Left lobe of liver (tissue), 2 donors: ENCODE data around the gene PES1. TPM values are rescaled to one million over a fixed set of nuclear protein-coding genes. Genes with fewer than 3 reads are reported as not detected.
"Not testable (repeated sequence)": the region's sequence is repeated elsewhere in the genome, so short reads cannot be mapped to it uniquely, and the experiment has no call there.

Source experiments
- ATAC-seq: fragments of 200-7000 bp; cut with Tn5 transposase; one replicate; pipeline ENCODE4 v1.9.1; 2020; ENCODE audit warnings: mild to moderate bottlenecking, moderate library complexity
- DNase-seq: peaks from one replicate; pipeline ENCODE4 v3.0.0-alpha.2; 2020; ENCODE audit warnings: low spot score
- total RNA-seq: library from RNA; stranded (reverse); gene quantifications from one replicate; pipeline ENCODE4 v1.2.1, GENCODE V29; 2021
- donor health status: DM: no; HTN: no; CAD: no; lungs with moderate emphysema.
- donor health status: DM: no; HTN: yes; CAD: no.

Gene PES1
- total RNA-seq, 1 donor from 2014 or later: 22.4 TPM

DNA sequence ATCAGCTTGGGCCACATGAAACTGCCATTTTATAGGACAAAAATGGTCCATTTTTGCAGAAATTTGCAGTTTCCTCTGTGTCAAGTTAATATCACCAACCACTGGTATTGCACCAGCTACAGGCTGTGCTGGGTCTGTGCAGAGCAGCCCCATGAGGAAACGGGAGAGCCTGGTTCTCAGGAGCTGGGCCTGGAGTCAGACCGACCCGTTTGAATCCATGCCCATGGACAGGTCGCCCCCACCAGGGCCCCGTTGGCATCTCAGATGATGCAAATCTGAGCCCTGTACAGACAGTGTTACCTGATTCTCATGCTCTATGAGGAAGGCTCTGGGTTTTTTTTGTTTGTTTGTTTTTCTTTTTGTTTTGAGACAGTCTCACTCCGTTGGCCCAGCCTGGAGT, 35.3 kb downstream of the PES1 start:
- ATAC-seq (peak; percentile 65), DNase-seq (no peak)

DNA sequence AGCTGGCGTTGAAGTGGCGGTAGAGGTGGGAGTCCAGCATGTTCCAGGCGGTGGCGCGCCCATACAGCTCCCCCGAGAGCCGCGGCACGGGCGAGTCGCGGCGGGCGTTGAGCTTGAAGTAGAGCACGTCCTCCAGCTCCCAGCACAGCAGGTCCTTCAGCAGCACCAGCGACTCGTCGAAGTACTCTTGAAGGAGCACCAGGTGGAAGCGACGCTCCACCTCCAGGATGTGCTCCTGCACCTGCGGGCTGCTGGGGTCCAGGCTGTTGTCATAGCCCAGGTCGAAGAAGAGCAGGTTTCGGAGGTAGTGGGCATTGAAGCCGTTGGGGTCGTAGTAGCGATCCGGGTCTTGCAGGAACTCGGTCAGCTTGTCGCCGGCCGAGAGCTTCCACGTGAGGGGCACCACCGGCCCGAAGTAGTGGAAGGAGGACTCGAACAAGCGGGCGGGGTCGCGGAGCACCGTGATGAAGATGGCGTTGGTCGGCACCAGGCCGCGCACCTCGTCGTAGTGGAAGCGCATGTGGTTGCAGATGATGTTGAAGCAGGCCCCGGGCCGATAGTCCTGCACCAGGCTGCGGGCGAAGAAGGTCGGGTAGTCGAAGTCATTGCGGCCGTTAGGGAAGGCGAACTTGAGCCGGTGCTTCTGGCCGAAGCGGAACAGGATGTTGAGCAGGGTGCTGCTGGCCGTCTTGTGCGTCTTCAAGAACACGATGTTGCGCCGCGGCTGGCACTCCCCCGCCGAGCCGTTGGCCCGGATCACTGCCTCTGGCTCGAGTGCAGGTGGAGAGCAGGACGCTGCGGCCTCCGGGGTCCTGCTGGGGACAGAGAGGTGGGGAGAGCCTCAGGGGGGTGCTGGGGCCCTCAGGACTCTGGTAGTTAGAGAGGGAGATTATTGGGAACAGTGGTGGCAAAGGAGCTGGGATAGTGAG, 36.2 kb downstream of the PES1 start:
- DNase-seq (no peak), ATAC-seq (no peak)

DNA sequence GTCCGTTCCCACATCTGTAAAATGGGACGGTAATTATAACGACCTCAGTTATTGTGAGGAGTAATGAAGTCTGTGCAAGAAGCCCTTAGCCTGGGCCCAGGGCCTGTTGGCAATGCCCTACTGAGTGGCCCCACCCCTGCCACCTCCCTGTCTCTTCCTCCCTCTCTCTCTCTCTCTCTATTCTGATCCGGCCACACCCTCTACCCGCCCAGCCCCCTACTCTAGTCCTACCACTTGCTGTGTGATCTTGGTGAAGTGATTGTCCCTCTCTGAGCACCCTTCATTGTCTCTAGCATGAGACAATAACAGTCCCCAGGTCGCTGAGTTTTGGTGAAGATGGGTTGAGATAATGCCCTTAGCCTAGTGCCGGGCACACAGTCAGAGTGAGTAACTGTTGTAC, 37.7 kb downstream of the PES1 start:
- ATAC-seq: no peak

GRCh38 chr22:30552719-30553118, 39.0 kb downstream of the PES1 start:
- ATAC-seq (no peak), DNase-seq (no peak)

More for the DNA sequence above, 37.7 kb downstream of the PES1 start:
- DNase-seq: no peak

DNA sequence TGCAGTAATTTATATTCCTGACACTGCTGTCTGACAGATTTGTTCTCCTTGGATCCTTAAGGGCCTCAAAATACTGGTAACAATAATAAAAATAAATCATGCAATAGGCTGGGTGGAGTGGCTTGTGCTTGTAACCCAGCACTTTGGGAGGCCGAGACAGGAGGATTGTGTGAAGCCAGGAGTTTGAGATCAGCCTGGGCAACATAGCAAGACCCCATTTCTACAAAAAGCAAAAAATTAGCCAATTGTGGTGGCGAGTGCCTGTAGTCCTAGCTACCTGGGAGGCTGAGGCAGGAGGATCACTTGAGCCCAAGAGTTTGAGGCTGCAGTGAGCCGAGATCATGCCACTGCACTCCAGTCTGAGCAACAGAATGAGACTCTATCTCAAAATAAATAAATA, 39.9 kb downstream of the PES1 start:
- DNase-seq, ATAC-seq: not testable (repeated sequence)

DNA sequence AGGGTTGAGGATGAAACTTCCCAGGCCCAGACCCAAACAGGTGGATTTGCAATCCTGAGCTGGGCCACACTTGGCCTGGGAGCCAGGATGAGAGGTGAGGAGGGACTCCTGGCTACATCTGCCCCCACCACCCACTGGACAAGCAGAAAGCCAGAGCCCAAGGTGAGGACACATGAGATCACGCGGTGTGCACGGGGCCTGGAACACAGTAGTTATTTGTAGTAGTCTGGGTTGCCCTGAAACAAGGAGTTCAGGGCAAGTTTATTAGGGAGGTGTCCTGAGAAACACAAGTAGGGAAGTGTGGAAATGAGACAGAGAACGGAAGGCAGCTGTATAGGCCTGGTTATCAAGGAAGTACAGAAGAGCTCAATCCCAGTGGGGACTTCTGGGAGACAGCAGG, 44.5 kb downstream of the PES1 start:
- ATAC-seq: no peak
- no peak for DNase-seq

GRCh38 chr22:30546616-30547015, 45.1 kb downstream of the PES1 start, which contains the start of gene SEC14L6:
Gene SEC14L6, minus strand, starts transcription at chr22:30546741. Its CDS starts 59 bp downstream, at chr22:30546682.
- no peak for ATAC-seq
- DNase-seq: no peak

- no peak for DNase-seq
- ATAC-seq: no peak
Observed at GRCh38 chr22:30542811-30543188, 48.9 kb downstream of the PES1 start.

GRCh38 chr22:30541961-30542810, 49.5 kb downstream of the PES1 start:
- DNase-seq: no peak
- peak; percentile 82 for ATAC-seq

- not testable (repeated sequence) for DNase-seq, ATAC-seq
Observed at GRCh38 chr22:30541511-30541910, 50.2 kb downstream of the PES1 start.

DNA sequence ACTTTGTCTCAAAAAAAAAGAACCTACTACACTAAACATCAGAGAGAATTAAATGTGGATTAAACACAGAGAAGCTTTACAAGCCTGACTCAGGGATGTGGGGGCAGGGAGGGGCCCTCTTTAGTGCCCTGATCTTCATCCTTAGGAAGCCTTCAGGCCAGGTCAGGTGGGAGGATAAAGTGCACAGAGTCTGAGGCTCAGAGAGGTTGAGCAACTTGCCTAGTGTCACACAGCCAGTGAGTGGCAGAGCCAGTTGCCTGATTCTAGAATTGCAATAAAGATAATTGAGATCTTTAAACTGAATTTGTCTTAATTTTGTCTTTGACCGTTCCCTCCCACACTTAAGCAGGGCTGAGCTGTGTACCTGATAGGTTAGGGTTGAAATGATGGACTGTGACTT, 52.3 kb downstream of the PES1 start:
- DNase-seq (no peak), ATAC-seq (no peak)

- DNase-seq (no peak), ATAC-seq (no peak)
Observed at GRCh38 chr22:30538280-30538679, 53.4 kb downstream of the PES1 start.

GRCh38 chr22:30537083-30537731, 54.5 kb downstream of the PES1 start:
- ATAC-seq (no peak), DNase-seq (no peak)

DNA sequence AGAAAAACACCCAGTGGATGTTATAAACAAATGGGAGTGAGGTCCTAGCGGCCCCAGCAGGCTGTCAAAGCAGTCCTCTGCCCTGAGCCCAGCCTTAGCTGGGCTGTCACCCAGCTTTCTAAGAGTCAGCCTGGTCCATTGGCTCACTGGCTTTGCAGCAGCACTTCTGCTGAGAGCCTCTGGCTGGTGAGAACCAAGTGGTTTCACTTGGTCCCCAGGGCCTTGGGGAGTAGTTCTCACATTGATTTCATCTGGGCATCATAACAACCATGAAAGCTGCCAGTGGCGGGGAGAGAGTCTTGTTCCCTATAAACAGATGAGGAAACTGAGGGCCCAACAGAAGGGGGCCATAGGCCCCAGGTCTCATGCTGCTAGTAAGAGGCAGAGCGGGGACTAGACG, 56.5 kb downstream of the PES1 start:
- ATAC-seq (no peak), DNase-seq (no peak)

DNA sequence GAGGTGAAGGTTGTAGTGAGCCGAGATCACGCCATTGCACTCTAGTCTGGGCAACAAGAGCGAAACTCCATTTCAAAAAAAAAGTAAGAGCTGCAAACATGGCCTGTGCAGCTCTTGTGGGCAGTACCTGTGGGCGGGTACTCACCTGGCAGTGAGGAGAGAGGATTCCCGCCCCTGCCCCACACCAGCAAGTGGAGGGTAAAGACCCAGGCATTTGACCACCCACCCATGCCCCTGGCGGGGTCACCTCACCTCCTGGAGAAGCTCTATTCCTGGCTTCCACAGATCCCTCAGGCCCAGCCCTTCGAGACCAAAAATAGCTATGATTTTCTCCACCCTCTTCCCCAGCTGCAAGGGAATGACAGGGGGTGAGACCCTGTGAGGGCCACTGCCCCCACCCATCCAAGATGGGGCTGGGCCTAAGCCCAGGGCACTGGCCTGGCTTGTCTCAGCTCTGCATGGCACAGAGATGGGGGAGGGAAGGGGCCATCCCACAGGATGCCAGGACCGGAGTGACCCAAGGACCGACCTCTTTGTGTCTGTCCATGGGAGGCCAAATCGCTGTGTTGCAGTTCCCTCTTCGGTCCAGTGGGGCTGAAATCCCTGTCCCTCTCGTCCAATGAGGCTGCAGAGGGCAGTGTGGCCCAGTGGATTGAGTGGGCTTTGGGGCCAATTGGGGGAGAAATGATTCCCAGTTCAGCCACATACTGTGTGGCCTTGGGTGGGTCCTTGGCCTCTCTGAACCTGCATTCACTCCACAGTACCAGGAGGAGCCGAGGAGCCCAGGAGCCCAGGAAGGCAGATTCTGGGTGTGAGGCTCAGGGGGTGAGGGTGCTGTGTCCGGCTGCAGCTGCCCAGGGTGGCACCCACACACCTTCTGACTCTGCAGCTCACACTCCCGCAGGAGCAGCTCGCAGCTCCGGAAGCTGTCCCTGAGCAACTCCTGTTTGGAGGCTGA, 59.8 kb downstream of the PES1 start:
- DNase-seq (no peak), ATAC-seq (no peak)

GRCh38 chr22:30526656-30527055, 65.1 kb downstream of the PES1 start:
- DNase-seq (no peak), ATAC-seq (no peak)
